WTC11 (cell line): ENCODE data around the gene RRAS. TPM values are rescaled to one million over a fixed set of nuclear protein-coding genes. Genes with fewer than 3 reads are reported as not detected.

Experiments
- ATAC-seq: fragments of 200-7000 bp; cut with Tn5 transposase; 2 replicates; pipeline ENCODE4 v1.10.0; 2021; ENCODE audit warnings: mild to moderate bottlenecking, moderate library complexity
- CTCF ChIA-PET: fragments of 300-600 bp; sonication (Branson Sonifier 250); formaldehyde crosslinking; loops from one replicate; lab custom pipeline; 2021; ENCODE audit warnings: antibody characterized with exemption; lab: Charles Lee
- POLR2A ChIA-PET: fragments of 350-600 bp; sonication (Branson Sonifier 250); formaldehyde crosslinking; loops from one replicate; lab custom pipeline; 2021; ENCODE audit warnings: antibody characterized with exemption; lab: Charles Lee
- DNase-seq: peaks from one replicate; pipeline ENCODE4 v3.0.0; 2021; ENCODE audit warnings: low spot score
- H3K27ac Mint-ChIP-seq: 2 replicates; pipeline ENCODE4 v1.8.0; 2021; ENCODE audit warnings: mixed read lengths
- H3K27me3 Mint-ChIP-seq: 2 replicates; pipeline ENCODE4 v1.8.0; 2021; ENCODE audit warnings: low read depth, mild to moderate bottlenecking, moderate library complexity, mixed read lengths
- H3K36me3 Mint-ChIP-seq: 2 replicates; pipeline ENCODE4 v1.8.0; 2021; ENCODE audit warnings: mixed read lengths
- H3K4me1 Mint-ChIP-seq: 2 replicates; pipeline ENCODE4 v1.8.0; 2022; ENCODE audit warnings: mixed read lengths
- H3K4me3 Mint-ChIP-seq: 2 replicates; pipeline ENCODE4 v1.8.0; 2021; ENCODE audit warnings: mild to moderate bottlenecking, moderate library complexity, mixed read lengths
- H3K9me3 Mint-ChIP-seq: 2 replicates; pipeline ENCODE4 v1.8.0; 2021; ENCODE audit warnings: mixed read lengths
- ATF1 ChIP-seq: sonication (generic); formaldehyde crosslinking; IDR thresholded peaks from 2 replicates; pipeline ENCODE4 v1.8.1; 2023; ENCODE audit warnings: mild to moderate bottlenecking, moderate library complexity, missing genetic modification reagents
- ATF6 ChIP-seq: sonication (generic); formaldehyde crosslinking; IDR thresholded peaks from 2 replicates; pipeline ENCODE4 v1.8.1; 2023; ENCODE audit warnings: mild to moderate bottlenecking, missing genetic modification reagents
- CDX4 ChIP-seq: fragments of 250-450 bp; sonication (Bioruptor Pico); IDR thresholded peaks from 2 replicates; pipeline ENCODE4 v1.9.0; 2021; ENCODE audit warnings: moderate library complexity, mild to moderate bottlenecking, inconsistent platforms, borderline replicate concordance
- CTCF ChIP-seq: fragments of 200-600 bp; IDR thresholded peaks from 2 replicates; pipeline ENCODE4 v1.8.0; 2022; ENCODE audit warnings: antibody characterized with exemption
- ERG ChIP-seq: fragments of 250-450 bp; sonication (Bioruptor Pico); IDR thresholded peaks from 2 replicates; pipeline ENCODE4 v1.8.0; 2021; ENCODE audit warnings: mild to moderate bottlenecking
- ESRRA ChIP-seq: sonication (generic); formaldehyde crosslinking; IDR thresholded peaks from 2 replicates; pipeline ENCODE4 v1.8.1; 2022; ENCODE audit warnings: mild to moderate bottlenecking, missing genetic modification reagents, borderline replicate concordance
- FOXK1 ChIP-seq: sonication (generic); formaldehyde crosslinking; IDR thresholded peaks from 2 replicates; pipeline ENCODE4 v1.8.0; 2022; ENCODE audit warnings: mild to moderate bottlenecking, moderate library complexity, missing genetic modification reagents
- GRHL2 ChIP-seq: fragments of 250-450 bp; sonication (Bioruptor Pico); IDR thresholded peaks from 2 replicates; pipeline ENCODE4 v1.8.0; 2022; ENCODE audit warnings: mild to moderate bottlenecking, moderate library complexity; ENCODE audit not compliant: insufficient replicate concordance, severe bottlenecking
- IRF2 ChIP-seq: sonication (generic); formaldehyde crosslinking; IDR thresholded peaks from 2 replicates; pipeline ENCODE4 v1.8.0; 2022; ENCODE audit warnings: low read depth, missing genetic modification reagents, borderline replicate concordance
- JAZF1 ChIP-seq: fragments of 250-450 bp; sonication (Bioruptor Pico); IDR thresholded peaks from 2 replicates; pipeline ENCODE4 v1.9.0; 2021; ENCODE audit warnings: moderate library complexity, mild to moderate bottlenecking, inconsistent platforms
- NFATC4 ChIP-seq: fragments of 250-450 bp; sonication (Bioruptor Pico); IDR thresholded peaks from 2 replicates; pipeline ENCODE4 v1.9.0; 2021; ENCODE audit warnings: mild to moderate bottlenecking
- SMAD4 ChIP-seq: sonication (generic); formaldehyde crosslinking; IDR thresholded peaks from 2 replicates; pipeline ENCODE4 v1.8.0; 2022; ENCODE audit warnings: mild to moderate bottlenecking, missing genetic modification reagents
- SP1 ChIP-seq: sonication (generic); formaldehyde crosslinking; conservative IDR thresholded peaks from 2 replicates; pipeline ENCODE4 v1.8.1; 2022; ENCODE audit warnings: missing genetic modification reagents
- TEAD1 ChIP-seq: sonication (generic); formaldehyde crosslinking; IDR thresholded peaks from 2 replicates; pipeline ENCODE4 v1.8.0; 2022; ENCODE audit warnings: mild to moderate bottlenecking, missing genetic modification reagents
- ZBTB21 ChIP-seq: sonication (generic); formaldehyde crosslinking; IDR thresholded peaks from 2 replicates; pipeline ENCODE4 v1.8.1; 2023; ENCODE audit warnings: mild to moderate bottlenecking, missing genetic modification reagents, borderline replicate concordance
- ZNF219 ChIP-seq: sonication (generic); formaldehyde crosslinking; IDR thresholded peaks from 2 replicates; pipeline ENCODE4 v1.8.0; 2023; ENCODE audit warnings: missing genetic modification reagents, mild to moderate bottlenecking, borderline replicate concordance
- ZSCAN18 ChIP-seq: fragments of 250-450 bp; sonication (Bioruptor Pico); IDR thresholded peaks from 2 replicates; pipeline ENCODE4 v2.1.2; 2022; ENCODE audit warnings: mild to moderate bottlenecking, moderate library complexity
- total RNA-seq: library from RNA; stranded (reverse); gene quantifications from 3 replicates; pipeline ENCODE4 v1.2.3, GENCODE V29; 2021
- TF ChIP-seq, protein P1 (sequence below): sonication (generic); formaldehyde crosslinking; conservative IDR thresholded peaks from 2 replicates; pipeline ENCODE4 v1.8.1; 2022; ENCODE audit warnings: mild to moderate bottlenecking, missing genetic modification reagents
- TF ChIP-seq, protein P2 (sequence below): sonication (generic); formaldehyde crosslinking; IDR thresholded peaks from 2 replicates; pipeline ENCODE4 v1.8.1; 2023; ENCODE audit warnings: mild to moderate bottlenecking, missing genetic modification reagents, borderline replicate concordance
- TF ChIP-seq, protein P3 (sequence below): sonication (generic); formaldehyde crosslinking; IDR thresholded peaks from 2 replicates; pipeline ENCODE4 v1.8.1; 2022; ENCODE audit warnings: mild to moderate bottlenecking, moderate library complexity, missing genetic modification reagents

Gene RRAS
- total RNA-seq, 1 experiment from 2014 or later, result 11.4 TPM

DNA sequence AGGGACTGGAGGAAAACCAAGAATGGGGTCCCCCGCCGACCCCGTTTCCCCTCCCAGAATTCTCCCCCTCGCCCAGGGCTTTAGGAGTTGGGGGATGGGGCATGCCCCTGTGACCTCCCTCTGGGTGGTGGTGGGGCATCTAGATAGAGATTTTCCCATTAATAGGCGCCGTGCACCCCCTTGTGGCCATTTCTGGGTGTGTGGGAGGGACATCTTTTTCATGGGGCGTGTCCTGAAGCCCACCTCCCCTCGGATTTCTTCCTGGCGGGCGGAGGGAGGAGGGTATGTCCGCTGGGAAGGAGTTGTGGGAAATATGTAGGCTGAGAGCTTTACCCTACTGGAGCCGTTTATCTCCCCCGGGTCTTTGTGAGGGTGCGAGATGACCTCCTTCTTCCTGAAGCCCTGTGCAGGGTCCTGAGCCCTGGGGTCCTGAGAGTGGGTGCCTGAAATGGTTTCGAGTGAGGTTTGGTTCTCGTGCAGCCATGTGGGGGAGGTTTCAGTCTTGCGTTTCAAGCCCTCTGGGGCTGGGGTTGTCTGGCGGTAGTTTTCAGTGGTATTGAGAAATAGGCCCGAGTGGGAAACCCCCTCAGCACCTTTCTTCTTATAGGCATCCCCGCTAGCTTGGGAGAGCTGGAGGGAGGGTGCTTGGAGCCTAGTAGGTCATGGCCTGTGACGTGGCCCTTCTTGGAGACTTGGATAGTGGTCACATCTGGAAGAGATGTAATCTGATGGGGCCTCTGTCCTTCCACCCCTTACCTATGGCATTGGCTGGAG, 38.1 kb upstream of the RRAS start (continued):
- peak; percentile 12; the same call in 1 of the 2 replicates for TF ChIP-seq ERG (CRISPR knock-in tag)
- no peak for TF ChIP-seq ZNF219
- no peak for TF ChIP-seq SMAD4 (CRISPR knock-in tag)
- TF ChIP-seq CTCF, result peak; percentile 75; the same call in 1 of the 2 replicates
- peak; percentile 28; the same call in 1 of the 2 replicates for TF ChIP-seq TEAD1
- no peak for TF ChIP-seq JAZF1 (CRISPR knock-in tag)
- peak; percentile 59 for TF ChIP-seq SP1 (CRISPR knock-in tag)

DNA sequence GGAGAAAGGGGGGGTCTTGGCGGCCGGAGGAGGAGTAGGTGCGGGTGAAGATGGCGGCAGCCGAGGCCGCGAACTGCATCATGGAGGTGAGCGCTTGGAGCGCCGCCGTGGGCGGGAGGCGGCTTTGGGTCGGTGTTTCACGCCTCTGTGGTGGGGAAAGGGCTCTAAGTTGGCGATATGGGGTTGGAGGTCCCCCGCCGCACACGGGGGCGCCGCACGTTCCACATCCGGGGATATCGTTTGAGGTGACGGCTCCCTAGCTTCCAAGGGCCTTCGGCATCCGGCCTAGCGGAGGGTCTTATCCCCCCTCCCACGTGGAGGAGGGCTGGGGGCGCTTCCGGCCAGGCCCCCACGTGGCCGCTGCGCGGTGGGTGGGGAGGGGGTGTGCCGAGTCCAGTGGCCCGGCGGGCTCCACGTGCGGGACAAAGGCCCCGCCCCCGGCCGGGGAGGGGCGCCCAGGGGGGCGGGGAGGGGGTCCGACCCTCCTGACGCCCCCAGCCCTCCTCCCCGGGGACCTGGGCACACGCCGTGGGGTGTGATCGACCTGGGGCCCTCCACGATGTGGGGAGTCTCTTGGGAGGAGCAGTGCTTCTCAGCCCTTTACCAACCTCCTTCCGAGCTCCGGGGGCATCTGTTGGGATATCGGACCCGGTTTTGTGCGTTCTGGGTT, 37.4 kb upstream of the RRAS start, which contains the start of gene PRMT1:
Gene PRMT1 (plus strand): TSS at position 41 of the 670 bp plus-strand sequence. CDS start 10 bp downstream, at position 51.
- Mint-ChIP-seq H3K9me3 (no peaks in the 10 kb centered on the region), H3K4me3 (peak within 1 kb of the TSS; percentile 88), H3K27ac (peak within 1 kb of the TSS; percentile 100), H3K36me3 (peaks cover 20% of the 10 kb centered on the region), H3K4me1 (peaks cover 26% of the 10 kb centered on the region), H3K27me3 (no peaks in the 10 kb centered on the region)
- DNase-seq (peak; percentile 63), ATAC-seq (no peak)
- CTCF ChIA-PET, result interaction anchor here (0.8 to 10.7 kb wide), 18 partner anchors 12 to 182 kb away, joined by 3 to 108 read pairs (median 5); partner anchors contain the start of genes ADM5, BCL2L12, CPT1C and FUZ
- POLR2A ChIA-PET, result interaction anchor here (0.9 to 3.4 kb wide), 10 partner anchors 12 to 260 kb away, joined by 3 to 38 read pairs (median 8); partner anchors contain the start of genes ADM5, BCL2L12, CPT1C and IRF3
- TF ChIP-seq FOXK1 (CRISPR knock-in tag) (peak; percentile 44; the same call in 1 of the 2 replicates), ATF1 (CRISPR knock-in tag) (no peak), GRHL2 (CRISPR knock-in tag) (no peak), SP1 (CRISPR knock-in tag) (no peak; the same call in 1 of the 2 replicates), IRF2 (CRISPR knock-in tag) (no peak), ATF6 (CRISPR knock-in tag) (no peak), TEAD1 (peak; percentile 56), ESRRA (CRISPR knock-in tag) (no peak), ZSCAN18 (CRISPR knock-in tag) (no peak), NFATC4 (peak; percentile 86), CDX4 (CRISPR knock-in tag) (no peak), ZBTB21 (0 out of 2 replicates have a peak, but pooled peaks have one; percentile 31)
- TF ChIP-seq, protein P1, sequence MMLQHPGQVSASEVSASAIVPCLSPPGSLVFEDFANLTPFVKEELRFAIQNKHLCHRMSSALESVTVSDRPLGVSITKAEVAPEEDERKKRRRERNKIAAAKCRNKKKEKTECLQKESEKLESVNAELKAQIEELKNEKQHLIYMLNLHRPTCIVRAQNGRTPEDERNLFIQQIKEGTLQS (CRISPR knock-in tag), result no peak
- TF ChIP-seq, protein P2, sequence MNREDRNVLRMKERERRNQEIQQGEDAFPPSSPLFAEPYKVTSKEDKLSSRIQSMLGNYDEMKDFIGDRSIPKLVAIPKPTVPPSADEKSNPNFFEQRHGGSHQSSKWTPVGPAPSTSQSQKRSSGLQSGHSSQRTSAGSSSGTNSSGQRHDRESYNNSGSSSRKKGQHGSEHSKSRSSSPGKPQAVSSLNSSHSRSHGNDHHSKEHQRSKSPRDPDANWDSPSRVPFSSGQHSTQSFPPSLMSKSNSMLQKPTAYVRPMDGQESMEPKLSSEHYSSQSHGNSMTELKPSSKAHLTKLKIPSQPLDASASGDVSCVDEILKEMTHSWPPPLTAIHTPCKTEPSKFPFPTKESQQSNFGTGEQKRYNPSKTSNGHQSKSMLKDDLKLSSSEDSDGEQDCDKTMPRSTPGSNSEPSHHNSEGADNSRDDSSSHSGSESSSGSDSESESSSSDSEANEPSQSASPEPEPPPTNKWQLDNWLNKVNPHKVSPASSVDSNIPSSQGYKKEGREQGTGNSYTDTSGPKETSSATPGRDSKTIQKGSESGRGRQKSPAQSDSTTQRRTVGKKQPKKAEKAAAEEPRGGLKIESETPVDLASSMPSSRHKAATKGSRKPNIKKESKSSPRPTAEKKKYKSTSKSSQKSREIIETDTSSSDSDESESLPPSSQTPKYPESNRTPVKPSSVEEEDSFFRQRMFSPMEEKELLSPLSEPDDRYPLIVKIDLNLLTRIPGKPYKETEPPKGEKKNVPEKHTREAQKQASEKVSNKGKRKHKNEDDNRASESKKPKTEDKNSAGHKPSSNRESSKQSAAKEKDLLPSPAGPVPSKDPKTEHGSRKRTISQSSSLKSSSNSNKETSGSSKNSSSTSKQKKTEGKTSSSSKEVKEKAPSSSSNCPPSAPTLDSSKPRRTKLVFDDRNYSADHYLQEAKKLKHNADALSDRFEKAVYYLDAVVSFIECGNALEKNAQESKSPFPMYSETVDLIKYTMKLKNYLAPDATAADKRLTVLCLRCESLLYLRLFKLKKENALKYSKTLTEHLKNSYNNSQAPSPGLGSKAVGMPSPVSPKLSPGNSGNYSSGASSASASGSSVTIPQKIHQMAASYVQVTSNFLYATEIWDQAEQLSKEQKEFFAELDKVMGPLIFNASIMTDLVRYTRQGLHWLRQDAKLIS, result no peak
- TF ChIP-seq, protein P3, sequence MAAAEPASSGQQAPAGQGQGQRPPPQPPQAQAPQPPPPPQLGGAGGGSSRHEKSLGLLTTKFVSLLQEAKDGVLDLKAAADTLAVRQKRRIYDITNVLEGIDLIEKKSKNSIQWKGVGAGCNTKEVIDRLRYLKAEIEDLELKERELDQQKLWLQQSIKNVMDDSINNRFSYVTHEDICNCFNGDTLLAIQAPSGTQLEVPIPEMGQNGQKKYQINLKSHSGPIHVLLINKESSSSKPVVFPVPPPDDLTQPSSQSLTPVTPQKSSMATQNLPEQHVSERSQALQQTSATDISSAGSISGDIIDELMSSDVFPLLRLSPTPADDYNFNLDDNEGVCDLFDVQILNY (CRISPR knock-in tag), result peak; percentile 66
